GM21786 (cell line): ENCODE measurements around the gene ZNF468.
A peak's percentile ranks its signal among the peaks of the same experiment; 100 is the strongest.
"Not testable (repeated sequence)": the region's sequence is repeated elsewhere in the genome, so short reads cannot be mapped to it uniquely, and the experiment has no call there.

ENCODE experiments used
- ATAC-seq: cut with Tn5 transposase; IDR thresholded peaks from one replicate; pipeline ENCODE4 v1.9.1; 2021; ENCODE audit not compliant: unreplicated experiment

Gene ZNF468

DNA sequence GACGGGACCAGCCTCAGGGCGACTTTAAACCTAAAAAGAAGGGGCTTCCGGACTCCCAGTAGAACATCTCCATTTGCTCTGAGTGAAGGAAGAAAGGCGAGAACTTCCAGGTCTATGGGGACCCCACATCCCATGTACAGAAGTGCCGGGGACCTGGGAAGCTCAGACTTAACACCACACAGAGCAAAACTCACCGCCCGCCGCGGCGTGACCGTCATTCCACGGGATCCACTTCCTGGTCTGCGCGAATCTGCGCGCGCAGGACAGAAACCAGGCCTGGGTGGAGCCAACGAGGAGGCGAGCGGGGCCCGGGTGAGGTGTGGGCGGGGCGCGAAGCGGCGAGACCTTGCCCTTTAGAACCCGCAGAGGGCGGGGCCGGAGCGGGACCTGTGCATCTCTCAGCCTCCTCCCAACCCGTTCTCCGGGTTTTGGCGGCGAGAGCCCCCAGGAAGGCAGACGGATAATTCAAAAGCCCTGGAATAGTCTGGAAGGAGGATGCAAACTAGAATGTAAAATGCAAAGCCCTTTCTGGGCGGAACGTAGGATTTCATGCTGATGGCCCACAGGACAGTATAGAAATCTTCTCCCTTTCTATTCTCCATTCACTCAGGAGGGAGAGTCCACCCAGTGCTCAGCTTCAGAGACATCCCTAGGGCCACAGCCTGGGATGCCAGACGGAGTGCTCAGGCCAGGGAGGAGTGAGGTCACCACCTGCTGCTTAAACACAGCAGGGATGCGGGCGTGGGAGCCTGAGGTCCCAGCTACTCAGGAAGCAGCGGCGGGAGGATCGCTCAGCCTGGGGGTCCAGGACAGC is at the start of gene ZNF468:
TSS of gene ZNF468 (minus strand) at position 242 of the 814 bp plus-strand sequence. CDS start 3,347 bp downstream, outside the sequence.
- ATAC-seq = peak; percentile 94

DNA sequence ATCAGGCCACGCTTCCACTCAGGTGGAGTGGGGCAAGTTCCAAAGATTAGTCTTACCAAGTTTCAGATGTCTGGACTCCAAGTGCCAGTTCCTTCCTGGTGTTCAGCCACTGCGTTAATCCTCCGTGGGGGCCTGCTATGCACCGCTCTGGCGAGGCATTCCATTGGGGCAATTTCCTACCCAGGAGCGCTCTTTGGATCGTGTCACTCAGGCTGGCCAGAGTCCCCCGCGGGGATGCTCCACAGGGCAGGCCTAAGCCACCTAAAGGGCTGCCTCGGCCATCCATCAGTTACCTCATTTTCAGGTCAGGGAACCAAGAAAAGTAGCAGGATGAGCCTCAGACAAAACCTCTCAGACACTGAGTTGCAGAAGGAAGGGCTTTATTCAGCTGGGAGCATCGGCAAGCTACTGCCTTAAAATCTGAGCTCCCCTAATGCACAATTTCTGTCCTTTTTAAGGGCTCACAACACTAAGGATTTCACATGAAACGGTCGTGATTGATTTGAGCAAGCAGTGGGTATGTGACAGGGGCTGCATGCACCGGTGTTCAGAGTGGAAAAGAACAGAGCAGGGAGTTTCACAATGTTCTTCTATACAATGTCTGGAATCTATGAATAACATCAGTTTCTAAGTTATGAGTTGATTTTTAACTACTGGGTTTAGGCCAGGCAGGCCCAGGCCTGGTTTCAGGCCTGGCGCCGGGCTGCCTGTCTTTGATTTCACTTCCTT is 46.8 kb upstream of the ZNF468 start:
- ATAC-seq = not testable (repeated sequence)

DNA sequence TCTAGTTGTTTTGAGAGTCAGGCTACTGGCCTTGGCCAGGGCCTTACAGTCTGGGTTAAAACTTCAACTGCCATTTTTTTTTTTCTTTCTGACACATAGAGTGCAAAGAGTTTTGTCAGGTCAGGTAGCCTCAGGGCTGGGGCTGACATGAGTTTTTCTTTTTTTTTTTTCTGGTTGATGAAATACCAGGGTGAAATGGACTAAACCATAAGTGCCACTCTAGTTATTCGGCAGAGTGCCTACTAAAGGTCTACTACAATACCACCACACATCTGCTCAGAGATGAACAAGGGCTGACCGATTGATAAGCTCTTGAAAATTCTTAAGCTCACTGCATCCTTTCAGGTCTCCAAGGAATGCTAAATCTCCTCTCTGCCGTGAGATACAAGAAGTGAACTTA is 44.4 kb upstream of the ZNF468 start:
- no peak for ATAC-seq

DNA sequence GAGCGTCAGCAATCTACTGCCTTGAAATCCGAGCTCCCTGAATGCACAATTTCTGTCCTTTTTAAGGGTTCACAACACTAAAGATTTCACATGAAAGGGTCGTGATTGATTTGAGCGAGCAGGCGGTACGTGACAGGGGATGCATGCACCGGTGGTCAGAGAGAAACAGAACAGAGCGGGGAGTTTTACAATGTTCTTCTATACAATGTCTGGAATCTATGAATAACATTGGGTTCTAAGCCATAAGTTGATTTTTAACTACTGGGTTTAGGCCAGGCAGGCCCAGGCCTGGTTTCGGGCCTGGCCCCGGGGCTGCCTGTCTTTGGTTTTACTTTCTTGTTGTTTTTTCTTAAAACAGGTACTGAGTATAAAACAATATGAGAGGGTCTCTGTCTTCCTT is 41.2 kb upstream of the ZNF468 start:
- not testable (repeated sequence) for ATAC-seq

DNA sequence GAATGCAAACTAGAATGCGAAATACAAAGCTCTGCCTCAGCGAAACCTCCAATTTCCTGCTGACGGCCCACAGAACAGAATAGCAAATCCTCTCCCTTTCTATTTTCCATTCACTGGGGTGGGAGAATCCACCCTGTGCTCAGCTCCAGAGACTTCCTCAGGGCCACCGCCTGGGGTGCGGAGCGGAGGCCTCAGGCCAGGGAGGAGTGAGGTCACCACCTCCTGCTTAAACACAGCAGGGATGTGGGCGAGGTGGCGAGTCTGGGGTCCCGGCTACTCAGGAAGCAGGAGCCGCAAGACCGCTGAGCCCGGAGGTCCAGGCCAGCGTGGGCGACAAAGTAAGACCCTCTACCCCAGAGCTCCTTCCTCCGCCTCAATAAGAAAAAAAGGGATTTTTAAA is 40.7 kb upstream of the ZNF468 start:
- ATAC-seq = no peak

DNA sequence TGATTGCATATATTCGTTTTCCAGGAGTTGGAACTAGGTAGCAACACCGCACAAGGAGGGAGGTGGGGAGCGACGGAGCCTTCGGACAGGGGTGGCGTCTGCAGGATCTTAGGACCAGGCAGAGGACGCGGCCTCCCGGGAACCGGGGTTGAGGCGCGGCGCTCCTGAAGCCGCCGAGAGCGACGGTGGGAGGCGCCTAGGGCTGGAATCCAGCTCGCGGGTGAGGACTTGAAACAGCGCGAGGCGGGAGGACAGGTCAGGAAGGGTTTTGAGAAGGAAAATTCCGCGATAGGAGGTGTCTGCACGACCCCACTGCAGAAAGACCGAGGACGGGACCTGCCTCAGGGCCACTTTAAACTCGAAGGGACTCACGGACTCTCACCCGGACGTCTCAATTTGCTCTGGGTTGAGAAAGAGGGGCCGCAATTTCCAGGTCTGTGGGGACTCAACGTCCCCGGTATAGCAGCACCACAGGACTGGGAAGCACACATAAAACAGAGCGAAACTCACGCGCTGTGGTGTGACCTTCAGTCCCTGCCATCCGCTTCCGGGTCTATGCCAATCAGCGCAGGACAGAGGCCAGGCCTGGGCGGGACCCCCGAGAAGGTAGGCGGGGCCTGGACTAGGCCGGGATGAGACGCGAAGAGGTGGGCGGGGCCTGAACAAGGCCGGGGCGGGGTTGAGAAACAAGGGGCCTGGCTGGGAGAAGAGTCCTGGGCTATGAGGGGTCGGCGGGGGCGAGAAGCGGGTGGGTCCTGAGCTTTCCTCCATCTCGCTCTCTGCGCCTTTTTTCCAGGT is 39.9 kb upstream of the ZNF468 start, which contains the start of gene ZNF320:
TSS of gene ZNF320 (minus strand) at position 498 of the 798 bp plus-strand sequence. CDS start 7,380 bp downstream, outside the sequence.
- peak; percentile 98 for ATAC-seq

DNA sequence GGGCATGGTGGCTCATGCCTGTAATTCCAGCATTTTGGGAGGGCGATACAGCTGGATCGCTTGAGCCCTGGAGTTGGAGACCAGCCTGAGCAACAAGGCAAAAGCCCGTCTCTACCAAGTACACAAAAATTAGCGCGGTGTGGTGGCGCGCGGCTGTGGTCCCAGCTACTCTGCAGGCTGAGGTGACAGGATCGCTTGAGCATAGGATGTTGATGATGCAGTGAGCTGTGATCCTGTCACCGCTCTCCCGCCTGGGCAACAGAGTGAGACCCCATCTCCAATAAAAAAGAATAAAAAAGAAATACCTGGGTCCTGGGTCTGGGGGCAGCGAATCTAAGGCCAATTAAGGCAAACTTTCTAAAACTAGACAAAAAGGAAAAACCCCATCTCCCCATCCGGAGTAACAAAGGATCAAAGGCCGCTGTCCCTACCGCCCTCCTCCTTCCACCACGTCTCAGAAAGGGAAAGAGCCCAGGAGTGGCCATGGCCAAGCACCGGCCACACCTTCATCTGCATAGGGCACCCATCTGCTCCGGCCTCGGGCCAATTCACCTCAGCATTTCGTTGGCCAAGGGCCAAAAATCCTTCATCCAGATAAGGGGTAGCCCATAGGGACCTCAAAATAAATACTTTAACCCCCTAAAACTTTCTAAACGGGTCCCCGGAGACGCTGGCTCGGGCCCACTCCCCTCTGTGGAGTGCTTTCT is 39.2 kb upstream of the ZNF468 start:
- ATAC-seq = peak; percentile 19

DNA sequence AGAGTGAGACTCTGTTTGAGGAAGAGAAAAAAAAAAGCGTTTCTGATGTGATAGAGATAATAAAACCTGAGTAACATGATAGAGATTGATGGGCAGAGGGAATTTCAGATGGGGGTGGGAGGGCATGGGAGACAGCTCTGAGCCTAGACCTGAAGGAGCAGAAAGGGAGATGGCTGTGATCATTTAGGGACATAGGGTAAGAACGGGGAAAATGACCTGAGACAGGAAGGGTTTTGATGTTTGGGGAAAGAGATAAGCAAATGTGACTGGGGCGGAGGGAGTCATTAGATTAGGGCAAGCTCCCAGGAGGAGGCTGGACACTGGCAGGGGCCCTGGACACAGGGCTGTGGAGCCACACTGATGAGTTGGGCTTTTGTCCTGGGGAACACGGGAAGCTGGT is 33.9 kb upstream of the ZNF468 start:
- ATAC-seq = no peak

DNA sequence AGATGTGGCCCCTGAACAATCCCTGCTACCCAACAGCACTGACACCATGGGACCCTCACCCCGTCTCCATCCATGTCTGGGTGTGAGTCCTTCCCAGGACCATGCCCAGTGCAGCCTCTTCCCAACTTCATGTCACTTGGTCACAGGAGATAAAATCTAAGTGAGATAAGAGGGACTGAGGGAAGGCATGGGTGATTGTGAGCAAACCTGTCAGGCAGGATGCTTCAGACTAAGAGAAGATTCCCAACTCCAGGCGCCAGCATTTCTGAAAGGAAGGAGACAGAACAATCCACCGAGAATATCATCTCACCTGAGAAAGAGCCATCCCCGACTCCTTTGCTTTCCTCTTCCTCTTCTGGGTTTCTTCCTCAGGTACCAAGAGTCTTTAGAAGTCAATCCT is 32.5 kb upstream of the ZNF468 start:
- no peak for ATAC-seq

DNA sequence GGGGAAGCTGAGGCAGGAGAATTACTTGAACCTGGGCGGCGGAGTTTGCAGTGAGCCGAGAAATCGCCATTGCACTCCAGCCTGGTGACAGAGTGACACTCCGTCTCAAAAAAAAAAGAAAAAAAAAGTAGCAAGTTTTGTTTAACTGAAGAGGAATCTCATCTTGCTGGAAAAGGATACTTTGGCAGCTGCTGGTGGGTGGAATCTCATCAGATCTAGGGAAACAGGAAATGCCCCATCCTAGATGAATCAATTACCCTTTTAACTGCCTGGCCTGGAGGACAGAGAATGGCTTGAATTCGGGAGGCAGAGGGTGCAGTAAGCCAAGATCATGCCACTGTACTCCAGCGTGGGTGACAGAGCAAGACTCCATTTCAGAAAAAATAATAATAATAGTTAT is 31.7 kb upstream of the ZNF468 start:
- no peak for ATAC-seq

DNA sequence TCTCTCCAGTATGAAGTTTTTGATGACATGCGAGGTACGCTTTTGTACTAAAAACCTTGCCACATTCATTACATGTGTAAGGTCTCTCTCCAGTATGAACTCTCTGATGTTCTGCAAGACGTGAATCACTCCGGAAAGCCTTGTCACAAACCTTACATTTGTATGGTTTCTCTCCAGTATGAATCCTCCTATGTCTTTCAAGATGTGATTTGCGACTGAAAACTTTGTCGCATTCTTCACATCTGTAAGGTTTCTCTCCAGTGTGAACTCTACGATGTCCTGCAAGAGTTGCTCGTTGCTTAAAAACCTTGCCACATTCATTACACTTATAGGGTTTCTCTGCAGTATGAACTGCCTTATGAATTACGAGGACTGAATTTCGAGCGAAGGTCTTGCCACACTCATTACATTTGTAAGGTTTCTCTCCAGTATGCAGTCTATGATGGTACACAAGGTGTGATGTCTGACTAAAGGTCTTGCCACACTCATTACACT is 23.5 kb upstream of the ZNF468 start:
- ATAC-seq = no peak

DNA sequence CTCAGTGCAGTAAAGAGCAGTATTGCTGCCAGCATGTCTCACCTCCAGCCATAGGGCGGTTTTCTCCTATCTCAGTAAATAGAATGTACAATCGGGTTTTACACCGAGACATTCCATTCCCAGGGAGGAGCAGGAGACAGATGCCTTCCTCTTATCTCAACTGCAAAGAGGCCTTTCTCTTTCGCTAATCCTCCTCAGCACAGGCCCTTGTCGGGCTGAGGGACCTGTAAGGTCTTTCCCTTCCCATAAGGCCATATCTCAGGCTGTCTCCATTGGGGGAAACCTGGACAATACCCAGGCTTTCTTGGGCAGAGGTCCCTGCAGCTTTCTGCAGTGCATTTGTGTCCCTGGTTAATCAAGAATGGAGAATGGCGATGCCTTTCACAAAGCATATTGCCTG is 15.6 kb upstream of the ZNF468 start:
- ATAC-seq = not testable (repeated sequence)

DNA sequence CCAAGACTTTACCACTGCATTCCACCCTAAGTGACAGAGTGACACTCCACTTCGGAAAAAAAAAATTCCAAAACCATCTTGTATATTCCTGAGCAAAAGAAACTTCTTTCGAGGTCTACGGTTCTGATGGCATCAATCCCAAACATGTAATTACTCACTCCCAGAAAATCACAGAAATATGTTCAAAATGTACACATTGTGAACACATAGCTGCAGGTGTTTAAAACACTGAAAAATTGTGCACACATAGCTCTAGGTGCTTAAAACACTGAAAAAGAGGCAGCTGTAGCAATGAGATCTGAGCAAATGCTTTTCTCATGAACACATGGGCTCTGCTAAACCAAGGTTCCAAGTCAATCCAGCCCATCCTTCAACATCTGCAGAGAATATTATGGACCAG is 14.0 kb upstream of the ZNF468 start:
- no peak for ATAC-seq

DNA sequence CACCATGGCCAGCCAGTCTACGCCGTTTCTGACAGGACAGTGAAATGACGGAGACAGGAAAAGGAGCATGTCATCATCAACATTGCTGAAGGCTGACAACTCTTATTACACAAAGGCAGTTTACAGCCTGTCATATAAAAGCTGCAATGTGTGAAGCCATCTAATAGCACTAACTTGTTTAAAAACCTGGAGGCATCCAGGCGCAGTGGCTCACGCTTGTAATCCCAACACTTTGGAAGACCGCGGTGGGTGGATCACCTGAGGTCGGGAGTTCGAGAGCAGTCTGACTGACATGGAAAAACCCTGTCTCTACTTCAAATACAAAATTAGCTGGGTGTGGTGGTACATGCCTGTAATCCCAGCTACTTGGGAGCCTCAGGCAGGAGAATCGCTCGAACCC is 10.6 kb upstream of the ZNF468 start:
- ATAC-seq = not testable (repeated sequence)

DNA sequence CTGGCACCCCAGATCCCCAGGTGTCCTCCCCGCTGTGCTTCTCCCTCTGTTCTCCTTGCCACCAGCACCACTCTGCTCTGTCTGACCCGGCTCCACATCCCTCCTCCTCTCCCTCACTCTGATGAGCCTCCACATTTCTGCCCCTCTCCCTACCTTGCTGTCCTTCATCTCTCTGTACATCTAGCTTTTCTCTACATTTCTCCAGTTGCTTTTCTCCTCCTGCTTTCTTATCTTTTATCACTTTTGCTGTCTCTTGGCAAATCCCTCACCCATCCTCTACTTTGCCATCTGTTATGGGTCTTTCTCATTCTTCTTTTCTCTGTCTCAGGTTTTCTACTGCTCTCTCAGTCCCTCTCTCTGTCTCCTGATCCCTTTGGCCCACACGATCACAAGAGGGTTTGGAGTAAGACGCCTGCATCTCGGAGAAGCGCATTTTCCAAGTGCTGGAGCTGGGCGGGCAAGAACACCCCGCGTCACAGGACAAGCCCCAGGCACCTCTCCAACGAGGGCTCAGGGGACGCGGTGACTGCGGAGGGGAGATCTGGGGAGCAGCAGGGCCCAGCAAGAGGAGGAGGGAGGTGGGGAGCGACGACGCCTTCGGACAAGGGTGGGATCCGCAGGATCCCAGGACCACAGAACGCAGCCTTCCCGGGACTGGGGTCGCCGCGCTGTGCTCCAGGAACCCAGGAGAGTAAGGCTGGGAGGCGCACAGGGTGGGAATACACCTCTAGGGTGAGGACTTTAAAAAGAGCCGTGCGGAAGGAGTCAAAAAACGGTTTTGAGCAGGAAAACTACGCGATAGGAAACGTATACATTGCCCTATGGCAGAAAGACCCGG is 660 bp downstream of the ZNF468 start:
- not testable (repeated sequence) for ATAC-seq

DNA sequence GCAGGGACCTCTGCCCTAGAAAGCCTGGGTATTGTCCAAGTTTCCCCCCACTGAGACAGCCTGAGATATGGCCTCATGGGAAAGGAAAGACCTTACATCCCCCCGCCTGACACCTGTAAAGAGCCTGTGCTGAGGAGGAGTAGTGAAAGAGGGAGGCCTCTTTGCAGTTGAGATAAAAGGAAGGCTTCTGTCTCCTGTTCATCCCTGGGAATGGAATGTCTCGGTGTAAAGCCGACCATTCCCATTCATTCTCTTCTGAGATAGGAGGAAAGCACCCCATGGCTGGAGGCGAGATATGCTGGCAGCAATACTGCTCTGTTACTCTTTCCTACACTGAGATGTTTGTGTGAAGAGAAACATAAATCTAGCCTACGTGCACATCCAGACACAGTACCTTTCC is 10.1 kb downstream of the ZNF468 start:
- ATAC-seq = not testable (repeated sequence)

DNA sequence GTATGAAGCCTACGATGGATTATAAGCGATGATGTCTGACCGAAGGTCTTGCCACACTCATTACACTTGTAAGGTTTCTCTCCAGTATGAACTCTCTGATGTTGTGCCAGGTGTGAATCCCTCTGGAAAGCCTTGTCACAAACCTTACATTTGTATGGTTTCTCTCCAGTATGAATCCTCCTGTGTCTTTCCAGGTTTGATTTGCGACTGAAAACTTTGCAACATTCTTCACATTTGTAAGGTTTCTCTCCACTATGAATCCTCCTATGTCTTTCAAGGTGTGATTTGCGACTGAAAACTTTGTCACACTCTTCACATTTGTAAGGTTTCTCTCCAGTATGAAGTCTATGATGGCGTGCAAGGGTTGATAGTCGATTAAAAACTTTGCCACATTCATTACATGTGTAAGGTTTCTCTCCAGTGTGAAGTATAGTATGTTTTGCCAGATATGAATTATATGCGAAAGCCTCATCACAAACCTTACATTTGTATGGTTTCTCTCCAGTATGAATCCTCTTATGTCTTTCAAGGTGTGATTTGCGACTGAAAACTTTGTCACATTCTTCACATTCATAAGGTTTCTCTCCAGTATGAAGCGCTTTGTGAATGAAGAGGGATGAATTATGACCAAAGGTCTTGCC is 16.5 kb downstream of the ZNF468 start:
- ATAC-seq = not testable (repeated sequence)

DNA sequence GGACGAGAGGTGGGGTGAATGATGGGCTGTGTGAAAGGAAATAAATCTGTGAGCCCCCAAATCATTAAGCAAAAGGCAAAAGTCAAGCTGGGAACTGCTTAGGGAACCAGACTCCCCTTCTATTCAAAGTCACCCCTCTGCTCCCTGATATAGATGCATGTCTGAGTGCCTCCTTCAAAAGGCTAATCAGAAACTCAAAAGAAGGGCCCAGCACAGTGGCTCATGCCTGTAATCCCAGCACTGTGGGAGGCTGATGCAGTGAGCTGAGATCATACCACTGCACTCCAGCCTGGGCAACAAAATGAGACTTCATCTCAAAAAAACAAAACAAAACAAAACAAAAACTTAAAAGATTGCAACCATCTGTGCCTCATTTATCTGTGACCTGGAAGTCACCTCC is 23.1 kb downstream of the ZNF468 start:
- ATAC-seq = not testable (repeated sequence)

DNA sequence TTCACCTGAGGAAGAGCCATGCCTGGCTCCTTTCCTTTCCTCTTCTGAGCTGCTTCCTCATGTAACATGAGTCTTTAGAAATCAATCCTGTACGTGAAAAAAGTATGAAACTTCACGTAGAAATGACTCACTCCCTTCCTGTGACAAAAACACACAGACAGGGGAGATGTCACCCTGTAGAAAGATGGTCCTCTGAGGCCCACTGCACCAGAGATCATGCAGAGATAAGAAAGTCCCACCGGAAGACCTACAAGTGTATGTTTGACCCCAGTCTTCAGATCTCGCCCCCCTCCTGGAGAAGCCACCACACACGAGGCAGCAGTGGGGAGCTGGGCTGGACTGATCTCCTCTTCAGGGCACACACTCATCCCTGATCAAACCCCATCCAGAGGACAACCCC is 23.9 kb downstream of the ZNF468 start:
- not testable (repeated sequence) for ATAC-seq
